ENCODE data around the gene ELL. TPM values are rescaled to one million over a fixed set of nuclear protein-coding genes. Genes with fewer than 3 reads are reported as not detected.

ELL gene
- total RNA-seq, 1 experiment from 2014 or later = 14.6 TPM

DNA sequence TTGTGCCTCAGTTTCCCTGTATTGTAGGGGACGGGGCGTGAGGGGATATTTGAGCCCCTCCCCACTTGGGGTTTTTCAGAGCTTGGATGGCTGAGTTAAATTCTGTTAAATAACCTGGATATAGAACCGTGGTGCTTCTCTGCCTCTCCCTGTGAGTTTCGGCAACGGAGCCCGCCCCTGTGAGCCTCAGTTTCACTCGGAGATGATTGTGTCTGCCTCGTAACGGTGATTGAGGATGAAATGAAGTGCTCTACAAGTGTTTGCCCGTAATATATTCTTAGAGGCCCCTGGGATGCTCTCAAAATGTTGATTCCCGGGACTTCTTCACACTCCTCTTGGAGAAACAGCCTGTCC lies 36.3 kb upstream of the ELL start:
- Histone ChIP-seq H3K79me2 (ENCODE audit: low read depth) (peaks cover 37% of the 10 kb centered on the region), H3K27me3 (ENCODE audit: insufficient read depth, low read depth) (no peaks in the 10 kb centered on the region), H4K20me1 (ENCODE audit: insufficient read depth) (no peaks in the 10 kb centered on the region), H3K27ac (peak overlapping the region; percentile 78), H3F3A (ENCODE audit: insufficient read depth, low read depth) (peaks cover 38% of the 10 kb centered on the region; the same call in 1 of the 2 replicates), H3K4me3 (peak overlapping the region; percentile 95), H3K36me3 (ENCODE audit: low read depth) (0 out of 2 replicates have a peak, but pooled peaks cover 5% of the 10 kb centered on the region), H2AFZ (peak overlapping the region; percentile 89), H3K4me1 (replicated peaks; ENCODE audit: insufficient read depth) (0 out of 2 replicates have a peak, but pooled peaks cover 10% of the 10 kb centered on the region), H3K9me2 (ENCODE audit: insufficient read depth) (no peaks in the 10 kb centered on the region), H3K9me3 (ENCODE audit: insufficient read depth, low read depth) (no peaks in the 10 kb centered on the region), H3K4me2 (peak overlapping the region; percentile 98)
- BruUV-seq (replicated peaks) = no TSS peak
- no peak for DNase-seq
- intact Hi-C loops (cut with micrococcal nuclease; ENCODE audit: unreplicated experiment) = no loop called here
- TF ChIP-seq, protein P1, sequence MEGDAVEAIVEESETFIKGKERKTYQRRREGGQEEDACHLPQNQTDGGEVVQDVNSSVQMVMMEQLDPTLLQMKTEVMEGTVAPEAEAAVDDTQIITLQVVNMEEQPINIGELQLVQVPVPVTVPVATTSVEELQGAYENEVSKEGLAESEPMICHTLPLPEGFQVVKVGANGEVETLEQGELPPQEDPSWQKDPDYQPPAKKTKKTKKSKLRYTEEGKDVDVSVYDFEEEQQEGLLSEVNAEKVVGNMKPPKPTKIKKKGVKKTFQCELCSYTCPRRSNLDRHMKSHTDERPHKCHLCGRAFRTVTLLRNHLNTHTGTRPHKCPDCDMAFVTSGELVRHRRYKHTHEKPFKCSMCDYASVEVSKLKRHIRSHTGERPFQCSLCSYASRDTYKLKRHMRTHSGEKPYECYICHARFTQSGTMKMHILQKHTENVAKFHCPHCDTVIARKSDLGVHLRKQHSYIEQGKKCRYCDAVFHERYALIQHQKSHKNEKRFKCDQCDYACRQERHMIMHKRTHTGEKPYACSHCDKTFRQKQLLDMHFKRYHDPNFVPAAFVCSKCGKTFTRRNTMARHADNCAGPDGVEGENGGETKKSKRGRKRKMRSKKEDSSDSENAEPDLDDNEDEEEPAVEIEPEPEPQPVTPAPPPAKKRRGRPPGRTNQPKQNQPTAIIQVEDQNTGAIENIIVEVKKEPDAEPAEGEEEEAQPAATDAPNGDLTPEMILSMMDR (conservative IDR thresholded peaks at IDR 0.05) = no peak
- ChIA-PET CTCF (interaction anchor here (0.6 to 1.1 kb wide), 6 partner anchors 13 to 429 kb away, joined by 3 to 10 read pairs (median 9); no protein-coding TSS in a partner anchor), POLR2A (ENCODE audit: unreplicated experiment) (interaction anchor here (0.6 kb wide), 3 partner anchors 13 to 131 kb away, joined by 3 to 14 read pairs (median 8); no protein-coding TSS in a partner anchor)

GRCh38 chr19:18557411-18558201 lies 35.7 kb upstream of the ELL start, which contains the start of gene KXD1:
Gene KXD1 (plus strand): TSS chr19:18557870. CDS start chr19:18562057, 4,187 bp downstream.
- TF ChIP-seq EZH2 (IDR thresholded peaks at IDR 0.05; ENCODE audit: low read depth) = no peak
- TF ChIP-seq, protein P1 (conservative IDR thresholded peaks at IDR 0.05) = 0 out of 2 replicates have a peak, but pooled peaks have one; percentile 17
- intact Hi-C loops (cut with micrococcal nuclease; ENCODE audit: unreplicated experiment) = loop anchor here (1.0 kb wide), 1 partner anchor 35 kb away; the partner anchor contains the start of gene ELL
- peak; percentile 93 to 94 for DNase-seq
- no peaks in the 10 kb centered on the region for H3K9me3 ChIP-seq (ENCODE audit: insufficient read depth, low read depth)
- peak within 1 kb of the TSS; percentile 98 for H3K4me2 ChIP-seq
- peaks cover 37% of the 10 kb centered on the region for H3K79me2 ChIP-seq (ENCODE audit: low read depth)
- peak within 1 kb of the TSS; percentile 78 for H3K27ac ChIP-seq
- ChIA-PET POLR2A (ENCODE audit: unreplicated experiment) (interaction anchor here (0.6 to 0.7 kb wide), 4 partner anchors 14 to 195 kb away, joined by 3 to 5 read pairs (median 4); no protein-coding TSS in a partner anchor), CTCF (interaction anchor here (1.0 to 1.1 kb wide), 2 partner anchors 14 to 61 kb away, joined by 5 to 10 read pairs; no protein-coding TSS in a partner anchor)
- H2AFZ ChIP-seq = peak within 1 kb of the TSS; percentile 89
- 0 out of 2 replicates have a peak, but pooled peaks cover 5% of the 10 kb centered on the region for H3K36me3 ChIP-seq (ENCODE audit: low read depth)
- no peaks in the 10 kb centered on the region for H3K9me2 ChIP-seq (ENCODE audit: insufficient read depth)
- H3K4me3 ChIP-seq = peak within 1 kb of the TSS; percentile 95
- no TSS peak for BruUV-seq (replicated peaks)
- H3K4me1 ChIP-seq (replicated peaks; ENCODE audit: insufficient read depth) = 0 out of 2 replicates have a peak, but pooled peaks cover 10% of the 10 kb centered on the region
- H3F3A ChIP-seq (ENCODE audit: insufficient read depth, low read depth) = peaks cover 38% of the 10 kb centered on the region; the same call in 1 of the 2 replicates
- H3K27me3 ChIP-seq (ENCODE audit: insufficient read depth, low read depth) = no peaks in the 10 kb centered on the region
- H4K20me1 ChIP-seq (ENCODE audit: insufficient read depth) = no peaks in the 10 kb centered on the region

DNA sequence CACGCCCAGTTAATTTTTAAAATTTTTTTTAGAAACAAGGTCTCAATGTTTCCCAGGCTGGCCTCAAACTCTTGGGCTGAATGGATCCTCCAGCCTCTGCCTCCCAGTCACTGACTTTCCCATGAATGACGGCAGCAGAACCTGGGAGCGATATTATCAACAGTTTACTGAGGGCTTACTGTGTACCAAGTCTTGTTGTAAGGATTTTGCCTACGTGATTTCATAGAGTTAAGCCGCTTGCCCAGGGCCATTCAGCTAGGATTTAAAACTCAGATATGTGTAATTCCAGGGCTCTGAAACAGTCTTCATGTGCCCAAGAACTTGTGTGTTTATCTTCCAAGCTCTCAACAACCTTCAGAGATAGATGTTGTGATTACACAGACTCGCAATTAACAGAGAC lies 29.8 kb upstream of the ELL start:
- H3K79me2 ChIP-seq (ENCODE audit: low read depth) = no peaks in the 10 kb centered on the region
- no peaks in the 10 kb centered on the region for H3K9me2 ChIP-seq (ENCODE audit: insufficient read depth)
- intact Hi-C loops (cut with micrococcal nuclease; ENCODE audit: unreplicated experiment) = no loop called here
- H3K27me3 ChIP-seq (ENCODE audit: insufficient read depth, low read depth) = no peaks in the 10 kb centered on the region
- ChIA-PET POLR2A (ENCODE audit: unreplicated experiment) (no interaction called here), CTCF (no interaction called here)
- DNase-seq = no peak
- no peak overlapping the region for H2AFZ ChIP-seq
- no peak overlapping the region for H3K4me2 ChIP-seq
- BruUV-seq (replicated peaks) = no TSS peak
- no peaks in the 10 kb centered on the region for H3K36me3 ChIP-seq (ENCODE audit: low read depth)
- TF ChIP-seq, protein P1 (conservative IDR thresholded peaks at IDR 0.05) = no peak
- TF ChIP-seq EZH2 (IDR thresholded peaks at IDR 0.05; ENCODE audit: low read depth) = no peak
- H3K4me3 ChIP-seq = no peak overlapping the region
- no peaks in the 10 kb centered on the region for H4K20me1 ChIP-seq (ENCODE audit: insufficient read depth)
- H3K27ac ChIP-seq = no peak overlapping the region
- no peaks in the 10 kb centered on the region for H3K9me3 ChIP-seq (ENCODE audit: insufficient read depth, low read depth)
- peaks cover 22% of the 10 kb centered on the region; the same call in 1 of the 2 replicates for H3F3A ChIP-seq (ENCODE audit: insufficient read depth, low read depth)
- H3K4me1 ChIP-seq (replicated peaks; ENCODE audit: insufficient read depth) = no peaks in the 10 kb centered on the region
